M059J (cell line): ENCODE measurements around the gene DRC1. TPM values are rescaled to one million over a fixed set of nuclear protein-coding genes. Genes with fewer than 3 reads are reported as not detected.

Experiments used
- DNase-seq: peaks from one replicate; pipeline ENCODE4 v3.0.0-alpha.2; 2012; ENCODE audit warnings: low read depth
- total RNA-seq: library from RNA; depleted of rRNA; stranded (reverse); fragments of >200 nt; shearing (Covaris generic); gene quantifications from 2 replicates; pipeline ENCODE4 v1.2.3, GENCODE V29; 2014

DRC1 gene
- total RNA-seq, 1 experiment from 2014 or later = not detected

GRCh38 chr2:26399771-26400376 lies 1.8 kb upstream of the DRC1 start:
- no peak for DNase-seq

- no peak for DNase-seq
Observed at GRCh38 chr2:26400723-26401122, 997 bp upstream of the DRC1 start.

- DNase-seq = no peak
Observed at GRCh38 chr2:26407526-26407925, 5.8 kb downstream of the DRC1 start.

- DNase-seq = no peak
Observed at GRCh38 chr2:26409785-26410184, 8.1 kb downstream of the DRC1 start.

GRCh38 chr2:26410764-26411243 lies 9.1 kb downstream of the DRC1 start:
- no peak for DNase-seq

- DNase-seq = no peak
Observed at GRCh38 chr2:26411419-26411818, 9.7 kb downstream of the DRC1 start.

GRCh38 chr2:26412091-26412673 lies 10.5 kb downstream of the DRC1 start:
- DNase-seq = peak; percentile 25

GRCh38 chr2:26414311-26414710 lies 12.6 kb downstream of the DRC1 start:
- DNase-seq = peak; percentile 15

GRCh38 chr2:26421961-26422360 lies 20.2 kb downstream of the DRC1 start:
- no peak for DNase-seq

- DNase-seq = no peak
Observed at GRCh38 chr2:26422947-26423629, 21.4 kb downstream of the DRC1 start.

- no peak for DNase-seq
Observed at GRCh38 chr2:26423750-26424149, 22.0 kb downstream of the DRC1 start.

- DNase-seq = no peak
Observed at GRCh38 chr2:26424221-26424620, 22.5 kb downstream of the DRC1 start.

- DNase-seq = no peak
Observed at GRCh38 chr2:26428846-26429245, 27.1 kb downstream of the DRC1 start.

- DNase-seq = peak; percentile 53
Observed at GRCh38 chr2:26429779-26430578, 28.3 kb downstream of the DRC1 start.

- peak; percentile 12 for DNase-seq
Observed at GRCh38 chr2:26430826-26431225, 29.1 kb downstream of the DRC1 start.

GRCh38 chr2:26432363-26432762 lies 30.6 kb downstream of the DRC1 start:
- DNase-seq = no peak

GRCh38 chr2:26432859-26433258 lies 31.1 kb downstream of the DRC1 start:
- no peak for DNase-seq

- DNase-seq = no peak
Observed at GRCh38 chr2:26435106-26435505, 33.4 kb downstream of the DRC1 start.

- DNase-seq = peak; percentile 32
Observed at GRCh38 chr2:26438526-26438925, 36.8 kb downstream of the DRC1 start.

GRCh38 chr2:26438926-26439325 lies 37.2 kb downstream of the DRC1 start:
- no peak for DNase-seq

- DNase-seq = no peak
Observed at GRCh38 chr2:26442301-26442700, 40.6 kb downstream of the DRC1 start.

GRCh38 chr2:26442707-26443106 lies 41.0 kb downstream of the DRC1 start:
- DNase-seq = peak; percentile 41
